ENCODE results near the gene TUB. TPM values are rescaled to one million over a fixed set of nuclear protein-coding genes. Genes with fewer than 3 reads are reported as not detected.

TUB gene
- total RNA-seq, result 0.21 and 0.96 TPM in 2 replicates

DNA sequence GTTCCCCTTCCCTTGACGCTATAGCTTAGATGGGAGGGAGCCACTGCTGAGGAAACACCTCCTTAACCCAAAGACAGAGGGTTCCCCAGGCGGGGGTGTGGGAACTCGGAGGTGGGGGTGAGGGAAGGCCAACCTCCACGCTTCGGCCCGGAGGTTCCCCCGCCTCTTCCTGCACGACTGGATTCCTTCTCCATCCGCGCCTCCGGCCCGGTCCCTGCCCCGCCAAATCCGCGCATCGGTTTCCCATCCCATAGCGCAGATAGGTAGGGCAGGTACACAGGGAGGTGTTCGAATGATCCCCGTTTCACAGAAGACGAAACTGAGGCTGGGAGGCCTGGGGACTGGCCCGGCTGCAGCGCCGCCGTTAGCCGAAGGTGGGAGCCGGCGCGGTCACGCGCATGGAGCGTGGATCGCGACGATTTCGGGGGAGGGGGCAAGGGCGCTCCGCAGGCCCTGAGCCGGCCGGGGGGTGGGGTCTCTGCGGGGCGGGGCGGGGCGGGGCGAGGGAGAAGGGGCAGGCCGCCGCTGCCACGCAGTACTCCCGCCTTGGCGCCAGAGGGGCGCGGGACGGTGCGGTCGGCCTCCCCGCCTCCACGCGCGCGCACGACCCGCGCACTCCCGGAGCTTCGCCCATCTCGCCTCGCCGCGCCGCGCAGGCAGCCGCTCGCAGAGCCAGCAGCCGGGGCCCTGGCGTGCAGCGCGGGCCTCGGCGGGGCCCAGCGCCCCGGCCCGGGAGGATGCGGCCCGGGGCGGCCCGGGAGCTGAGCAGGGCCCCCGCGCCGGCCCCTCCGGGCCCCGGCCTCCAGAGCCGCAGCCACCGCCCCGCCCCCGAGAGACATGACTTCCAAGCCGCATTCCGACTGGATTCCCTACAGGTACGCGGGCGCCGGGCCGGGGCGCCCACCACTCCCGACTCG, at the start of gene TUB:
TSS of gene TUB (plus strand) at position 538 of the 917 bp plus-strand sequence. CDS start at position 838, 300 bp downstream.

Other genes with a start within 250 kb of the TUB start
- not detected in 2 replicates for gene OR10A6, start 149.9 kb upstream of the TUB start, total RNA-seq
- not detected in 2 replicates for gene OR10A3, start 139.5 kb upstream of the TUB start, total RNA-seq
- gene NLRP10, start 115.8 kb upstream of the TUB start, total RNA-seq, result 0.43 and 3.1 TPM in 2 replicates
- gene EIF3F, start 93.9 kb upstream of the TUB start, total RNA-seq, result 238 and 256 TPM in 2 replicates
- 0.43 and 0.96 TPM in 2 replicates for gene RIC3, start 87.8 kb downstream of the TUB start, total RNA-seq
- not detected in 2 replicates for gene LMO1, start 182.7 kb downstream of the TUB start, total RNA-seq

Measured in tracheal epithelial cell (primary cell).